K562 (cell line): ENCODE results near the gene MT4. TPM values are rescaled to one million over a fixed set of nuclear protein-coding genes. Genes with fewer than 3 reads are reported as not detected.

Source experiments
- ATAC-seq: fragments of 200-7000 bp; cut with Tn5 transposase; 3 replicates; pipeline ENCODE4 v1.9.1; 2020; ENCODE audit warnings: moderate library complexity
- BruUV-seq: library from RNA; stranded (reverse); fragments of 400-500 nt; replicated peaks from 2 replicates; lab custom pipeline; 2021; lab: Mats Ljungman, UMichigan
- CTCF ChIA-PET: fragments of 300-600 bp; formaldehyde crosslinking; extraction: SDS; loops from one replicate; lab custom pipeline; 2021; ENCODE audit warnings: low intra/inter-chr PET ratio; lab: Yijun Ruan, JAX
- POLR2A ChIA-PET: fragments of 300-600, 350-650 bp; sonication (Branson Sonifier 250); formaldehyde crosslinking; extraction: SDS; loops from one replicate; lab custom pipeline; 2021; ENCODE audit warnings: antibody characterized with exemption, inconsistent platforms; lab: Yijun Ruan, JAX
- DNase-seq, 4 experiments: peaks; one replicate each; pipeline versions ENCODE4 v3.0.0 to v3.0.0-alpha.2; 2011 to 2018; ENCODE audit warnings: low spot score in 3 of 4, mixed read lengths in 3 of 4; ENCODE audit errors: extremely low read depth in 1 of 4
- FAIRE-seq: peaks from 2 replicates; lab custom pipeline; 2011; peaks lifted over from hg19 to GRCh38; lab: Jason Lieb, UNC
- H2AFZ ChIP-seq: 2 replicates; pipeline ENCODE4 v1.6.0; 2011; ENCODE audit warnings: low read depth, low read length, control low read depth, inconsistent platforms
- H3K27ac ChIP-seq: fragments of 200-600 bp; 3 replicates; pipeline ENCODE4 v1.8.0; 2011; ENCODE audit warnings: low read depth, mild to moderate bottlenecking, control low read depth, inconsistent platforms, low read length, moderate library complexity, mixed read lengths; ENCODE audit errors: extremely low read depth
- H3K27me3 ChIP-seq, 2 experiments: fragments of 300-600 bp in 1 of 2; 2 replicates in 1 of 2; 3 replicates in 1 of 2; pipeline versions ENCODE4 v1.6.0 to v1.8.0; 2011; ENCODE audit warnings: inconsistent platforms in 2 of 2, low read length in 2 of 2, mild to moderate bottlenecking in 1 of 2, mixed read lengths in 1 of 2, moderate library complexity in 1 of 2; ENCODE audit not compliant: control insufficient read depth in 2 of 2, insufficient read depth in 2 of 2
- H3K36me3 ChIP-seq: fragments of 300-600 bp; 3 replicates; pipeline ENCODE4 v1.8.0; 2011; ENCODE audit warnings: mild to moderate bottlenecking, low read length, inconsistent platforms; ENCODE audit not compliant: control insufficient read depth, insufficient read depth
- H3K4me1 ChIP-seq, 2 experiments: fragments of 200-600 bp in 1 of 2; replicated peaks in 1 of 2; 2 replicates in 1 of 2; 3 replicates in 1 of 2; pipeline versions ENCODE4 v1.5.1 to v1.8.0; 2011; ENCODE audit warnings: inconsistent platforms in 2 of 2, low read length in 2 of 2, mild to moderate bottlenecking in 1 of 2, mixed read lengths in 1 of 2, moderate library complexity in 1 of 2; ENCODE audit not compliant: control insufficient read depth in 2 of 2, insufficient read depth in 2 of 2
- H3K4me2 ChIP-seq: 2 replicates; pipeline ENCODE4 v1.6.1; 2011; ENCODE audit warnings: low read length, control low read depth, inconsistent platforms, mixed read lengths; ENCODE audit not compliant: insufficient read depth
- H3K4me3 ChIP-seq: fragments of 200-600 bp; sonication (generic), shearing (Covaris generic); 2 replicates; pipeline ENCODE4 v1.5.1; 2016; ENCODE audit warnings: control low read depth, inconsistent platforms
- H3K79me2 ChIP-seq: fragments of 200-600 bp; 3 replicates; pipeline ENCODE4 v1.8.0; 2011; ENCODE audit warnings: low read length, inconsistent platforms; ENCODE audit not compliant: control insufficient read depth, insufficient read depth
- H3K9ac ChIP-seq, 2 experiments: 2 replicates each; pipeline versions ENCODE4 v1.6.0 to v1.6.1; 2011; ENCODE audit warnings: low read depth in 2 of 2, low read length in 2 of 2, control low read depth in 1 of 2, inconsistent platforms in 1 of 2, mild to moderate bottlenecking in 1 of 2, mixed read lengths in 1 of 2; ENCODE audit not compliant: insufficient read depth in 1 of 2
- H3K9me1 ChIP-seq: one replicate; pipeline ENCODE4 v1.6.0; 2011; ENCODE audit warnings: inconsistent platforms, mild to moderate bottlenecking, low read length, moderate library complexity; ENCODE audit not compliant: control insufficient read depth, insufficient read depth
- H3K9me3 ChIP-seq: replicated peaks from 2 replicates; pipeline ENCODE4 v1.5.1; 2011; ENCODE audit warnings: low read depth, low read length, inconsistent platforms; ENCODE audit not compliant: control insufficient read depth, insufficient read depth
- H4K20me1 ChIP-seq: replicated peaks from 2 replicates; pipeline ENCODE4 v1.6.1; 2011; ENCODE audit warnings: low read length, inconsistent platforms, mixed read lengths; ENCODE audit not compliant: control insufficient read depth, insufficient read depth
- ATF6 ChIP-seq: sonication (generic); formaldehyde crosslinking; IDR thresholded peaks from 2 replicates; pipeline ENCODE4 v1.4.0; 2020; ENCODE audit warnings: mild to moderate bottlenecking, missing genetic modification reagents
- FOXJ3 ChIP-seq: sonication (generic); formaldehyde crosslinking; IDR thresholded peaks from 2 replicates; pipeline ENCODE4 v1.4.0; 2020; ENCODE audit warnings: mild to moderate bottlenecking, missing genetic modification reagents
- HINFP ChIP-seq: fragments of 450-650 bp; conservative IDR thresholded peaks from 2 replicates; pipeline ENCODE4 v1.6.1; 2016; ENCODE audit warnings: missing genetic modification characterization, low read depth, mild to moderate bottlenecking, control low read depth, missing compliant biosample characterization
- IRF9 ChIP-seq: fragments of 450-650 bp; IDR thresholded peaks from 2 replicates; pipeline ENCODE4 v1.6.1; 2016; ENCODE audit warnings: missing biosample characterization, missing genetic modification characterization
- KAT8 ChIP-seq: fragments of 450-650 bp; IDR thresholded peaks from 2 replicates; pipeline ENCODE4 v1.6.1; 2016; ENCODE audit warnings: low read depth, mild to moderate bottlenecking
- NFATC3 ChIP-seq: fragments of 450-650 bp; IDR thresholded peaks from 2 replicates; pipeline ENCODE4 v1.6.1; 2017; ENCODE audit warnings: mild to moderate bottlenecking
- NONO ChIP-seq, 2 experiments: fragments of 200-400 bp in 1 of 2; fragments of 450-650 bp in 1 of 2; formaldehyde crosslinking in 1 of 2; IDR thresholded peaks; 2 replicates each; pipeline ENCODE4 v1.6.1; 2017; ENCODE audit warnings: low read depth in 2 of 2, mild to moderate bottlenecking in 2 of 2, moderate library complexity in 2 of 2, low read length in 1 of 2
- POLR2B ChIP-seq: fragments of 450-650 bp; IDR thresholded peaks from 2 replicates; pipeline ENCODE4 v1.6.1; 2018; ENCODE audit warnings: low read depth; ENCODE audit not compliant: partially characterized antibody
- PREB ChIP-seq: sonication (generic); formaldehyde crosslinking; IDR thresholded peaks from 2 replicates; pipeline ENCODE4 v1.8.1; 2023; ENCODE audit warnings: mild to moderate bottlenecking, missing genetic modification reagents
- RAD21 ChIP-seq, 2 experiments: fragments of 250-450 bp in 1 of 2; fragments of 450-650 bp in 1 of 2; sonication (Bioruptor Pico) in 1 of 2; formaldehyde crosslinking in 1 of 2; IDR thresholded peaks in 1 of 2; conservative IDR thresholded peaks in 1 of 2; 2 replicates each; pipeline versions ENCODE4 v1.4.0 to v1.8.0; 2020 to 2022; ENCODE audit warnings: mild to moderate bottlenecking in 2 of 2, moderate library complexity in 1 of 2
- RBM39 ChIP-seq: fragments of 200-400 bp; formaldehyde crosslinking; optimal IDR thresholded peaks from 2 replicates; pipeline ENCODE3; 2018; ENCODE audit warnings: low read depth, low read length
- SIN3B ChIP-seq: fragments of 450-650 bp; IDR thresholded peaks from 2 replicates; pipeline ENCODE4 v1.6.1; 2017; ENCODE audit warnings: low read depth, mild to moderate bottlenecking, moderate library complexity
- SMAD2 ChIP-seq: fragments of 150-350 bp; IDR thresholded peaks from 2 replicates; pipeline ENCODE4 v1.6.1; 2014; ENCODE audit warnings: low read depth, mild to moderate bottlenecking, low read length
- TARDBP ChIP-seq: fragments of 450-650 bp; IDR thresholded peaks from 2 replicates; pipeline ENCODE4 v1.6.1; 2016
- ZNF133 ChIP-seq: fragments of 250-450 bp; sonication (Bioruptor Pico); IDR thresholded peaks from 2 replicates; pipeline ENCODE4 v1.4.0; 2020; ENCODE audit warnings: mild to moderate bottlenecking
- ZNF79 ChIP-seq: fragments of 250-450 bp; sonication (Bioruptor Pico); IDR thresholded peaks from 2 replicates; pipeline ENCODE4 v1.4.0; 2020; ENCODE audit warnings: low read depth, mild to moderate bottlenecking, moderate library complexity
- WGBS: fragments of 100-300 bp; shearing (Covaris generic); methylation state at CpG from one replicate; pipeline ENCODE4 v1.1.6; 2016; ENCODE audit warnings: low coverage, mixed read lengths; ENCODE audit not compliant: insufficient coverage; ENCODE audit errors: missing lambda C conversion rate; 5-methylcytosine and 5-hydroxymethylcytosine counted together
- in situ Hi-C: fragments of 300-500 bp; cut with MboI; formaldehyde crosslinking; loops from 4 replicates; pipeline ENCODE4 v1.15.0; 2018; ENCODE audit warnings: inconsistent platforms, mixed read lengths
- intact Hi-C: fragments of 100-400 bp; cut with micrococcal nuclease; formaldehyde crosslinking; loops from 2 replicates; pipeline ENCODE4 v1.14.2; 2022
- polyA plus RNA-seq, 8 experiments: library from polyadenylated mRNA; depleted of rRNA in 4 of 8; stranded (reverse) in 5 of 8; unstranded in 3 of 8; fragments of >200 nt; fragmentation: Nextera tagmentation in 2 of 8; fragmentation: Illumina TruSeq in 1 of 8; extraction: Ambion mirVana in 2 of 8; extraction: Trizol in 1 of 8; gene quantifications; 2 replicates each; pipeline versions ENCODE4 v1.2.1 to v1.2.3, GENCODE V29; 2011 to 2014; ENCODE audit warnings: inconsistent platforms in 1 of 8, missing spikeins in 1 of 8
- total RNA-seq, 7 experiments: library from RNA; depleted of rRNA in 6 of 7; stranded (reverse); fragments of >200 nt in 6 of 7; fragmentation: Illumina TruSeq in 2 of 7; extraction: Trizol in 2 of 7; gene quantifications; 2 replicates each; pipeline versions ENCODE4 v1.2.1 to v1.2.3, GENCODE V29; 2011 to 2021; ENCODE audit warnings: low replicate concordance in 1 of 7

Gene MT4
- total and polyA plus RNA-seq, 9 of the 15 experiments (the other 6 are each of a cell fraction or from before 2014, with no cell fraction given), result not detected

- no peak for TF ChIP-seq IRF9 (tag)
These were observed 36.5 kb downstream of the MT4 start (continued) for GRCh38 chr16:56601325-56601724.

- H3K79me2 ChIP-seq, result no peaks in the 10 kb centered on the region
- peaks cover 15 to 20% of the 10 kb centered on the region in 2 experiments; a peak in 4 of 5 replicates for H3K4me1 ChIP-seq
- H3K4me3 ChIP-seq, result no peak overlapping the region
- POLR2A ChIA-PET, result interaction anchor here (0.6 kb wide), 2 partner anchors 20 to 268 kb away, joined by 3 to 4 read pairs; no protein-coding TSS in a partner anchor
- H3K27me3 ChIP-seq, result peaks cover 3 to 11% of the 10 kb centered on the region in 2 experiments; a peak in 2 of 5 replicates
- H3K9me3 ChIP-seq, result no peaks in the 10 kb centered on the region
- H3K36me3 ChIP-seq, result no peaks in the 10 kb centered on the region
- no peak overlapping the region for H3K27ac ChIP-seq
- no peak overlapping the region for H3K9ac ChIP-seq
- no peaks in the 10 kb centered on the region for H4K20me1 ChIP-seq
- CTCF ChIA-PET, result interaction anchor here (1.3 to 1.5 kb wide), 2 partner anchors 27 to 99 kb away, joined by 3 to 13 read pairs; no protein-coding TSS in a partner anchor
- H2AFZ ChIP-seq, result no peak overlapping the region
- WGBS, result 11% methylated on average over 4 of the region's 4 CpGs
- BruUV-seq, result no TSS peak
- in situ Hi-C loops (no loop called here), intact Hi-C loops (loop anchor here (1.0 kb wide), 1 partner anchor 99 kb away; no protein-coding TSS in a partner anchor)
- ATAC-seq (peak; percentile 57), DNase-seq (peak in 2 of 4 experiments; percentile 54 to 69), FAIRE-seq (peak; percentile 68)
- no peak overlapping the region for H3K4me2 ChIP-seq
- H3K9me1 ChIP-seq, result no peaks in the 10 kb centered on the region
- TF ChIP-seq ATF6 (CRISPR knock-in tag) (no peak), SMAD2 (no peak), SIN3B (no peak), ZNF133 (CRISPR knock-in tag) (no peak), RBM39 (no peak), ZNF79 (CRISPR knock-in tag) (no peak), NONO (IDR thresholded peaks at IDR 0.05; ENCODE audit: low read depth in 2 of 2, low read length in 1 of 2) (no peak), POLR2B (no peak), TARDBP (no peak), KAT8 (no peak), RAD21 (CRISPR knock-in tag; conservative IDR thresholded peaks at IDR 0.05 in 1 of 2, IDR thresholded peaks at IDR 0.05 in 1 of 2) (peak; percentile 55 to 74), NFATC3 (no peak), HINFP (no peak), PREB (CRISPR knock-in tag) (no peak), FOXJ3 (CRISPR knock-in tag) (no peak)
These were observed 38.7 kb downstream of the MT4 start for GRCh38 chr16:56603589-56603988.
